Liver (tissue), 9 donors: ENCODE measurements around the gene SPINK7. TPM values are rescaled to one million over a fixed set of nuclear protein-coding genes. Genes with fewer than 3 reads are reported as not detected.
"Not testable (repeated sequence)": the region's sequence is repeated elsewhere in the genome, so short reads cannot be mapped to it uniquely, and the experiment has no call there.

Experiments used
- DNase-seq: peaks from one replicate; pipeline ENCODE4 v3.0.0-alpha.2; 2017; ENCODE audit warnings: low spot score
- H3K27ac ChIP-seq, 2 donors: one replicate each; pipeline ENCODE4 v1.7.0; 2013; ENCODE audit warnings: inconsistent platforms in 2 of 2, low read length in 2 of 2, control low read depth in 1 of 2, low read depth in 1 of 2, mild to moderate bottlenecking in 1 of 2
- H3K27me3 ChIP-seq, 4 donors: one replicate each; pipeline versions ENCODE4 v1.6.1 to v1.7.0; 2013; ENCODE audit warnings: low read length in 3 of 4, inconsistent platforms in 1 of 4, mild to moderate bottlenecking in 1 of 4, moderate library complexity in 1 of 4; ENCODE audit not compliant: control insufficient read depth in 4 of 4, insufficient read depth in 4 of 4
- H3K36me3 ChIP-seq, 4 donors: one replicate each; pipeline versions ENCODE4 v1.6.1 to v1.7.0; 2013; ENCODE audit warnings: low read length in 3 of 4, mild to moderate bottlenecking in 3 of 4, low read depth in 1 of 4, moderate library complexity in 1 of 4; ENCODE audit not compliant: control insufficient read depth in 4 of 4, insufficient read depth in 3 of 4
- H3K4me1 ChIP-seq, 4 donors: one replicate each; pipeline versions ENCODE4 v1.6.1 to v1.7.0; 2013; ENCODE audit warnings: low read length in 3 of 4, mild to moderate bottlenecking in 3 of 4, moderate library complexity in 1 of 4; ENCODE audit not compliant: control insufficient read depth in 4 of 4, insufficient read depth in 4 of 4
- H3K4me3 ChIP-seq, 3 donors: one replicate each; pipeline versions ENCODE4 v1.6.1 to v1.7.0; 2013; ENCODE audit warnings: low read length in 3 of 3, control low read depth in 1 of 3, low read depth in 1 of 3, mild to moderate bottlenecking in 1 of 3
- H3K9ac ChIP-seq, 2 donors: one replicate each; pipeline ENCODE4 v1.7.0; 2013; ENCODE audit warnings: low read length in 2 of 2, mild to moderate bottlenecking in 2 of 2, moderate library complexity in 2 of 2, control low read depth in 1 of 2, low read depth in 1 of 2
- H3K9me3 ChIP-seq, 4 donors: one replicate each; pipeline versions ENCODE4 v1.6.1 to v1.7.0; 2013; ENCODE audit warnings: low read length in 3 of 4; ENCODE audit not compliant: control insufficient read depth in 4 of 4
- ATF3 ChIP-seq: IDR thresholded peaks from 2 replicates; pipeline ENCODE4 v1.6.1; 2016; ENCODE audit warnings: antibody characterized with exemption
- EGR1 ChIP-seq, 2 donors: IDR thresholded peaks; 2 replicates each; pipeline ENCODE4 v1.6.1; 2016 to 2018; ENCODE audit warnings: antibody characterized with exemption in 2 of 2, low read depth in 2 of 2
- FOXA1 ChIP-seq: IDR thresholded peaks from 2 replicates; pipeline ENCODE4 v1.6.1; 2016; ENCODE audit warnings: antibody characterized with exemption
- FOXA2 ChIP-seq: IDR thresholded peaks from 2 replicates; pipeline ENCODE4 v1.6.1; 2016; ENCODE audit warnings: antibody characterized with exemption
- GABPA ChIP-seq, 2 donors: IDR thresholded peaks in 1 of 2; conservative IDR thresholded peaks in 1 of 2; 2 replicates each; pipeline ENCODE4 v1.6.1; 2016; ENCODE audit warnings: antibody characterized with exemption in 2 of 2, mild to moderate bottlenecking in 1 of 2, moderate library complexity in 1 of 2
- HNF4A ChIP-seq, 2 donors: conservative IDR thresholded peaks; 2 replicates each; pipeline ENCODE4 v1.6.1; 2016; ENCODE audit warnings: antibody characterized with exemption in 2 of 2, mild to moderate bottlenecking in 2 of 2
- HNF4G ChIP-seq: IDR thresholded peaks from 2 replicates; pipeline ENCODE4 v1.6.1; 2016; ENCODE audit warnings: antibody characterized with exemption
- MAX ChIP-seq: IDR thresholded peaks from 2 replicates; pipeline ENCODE4 v1.6.1; 2016; ENCODE audit warnings: antibody characterized with exemption
- NR2F2 ChIP-seq: IDR thresholded peaks from 2 replicates; pipeline ENCODE4 v1.6.1; 2016; ENCODE audit warnings: antibody characterized with exemption
- RXRA ChIP-seq, 2 donors: IDR thresholded peaks; 2 replicates each; pipeline ENCODE4 v1.6.1; 2017 to 2018; ENCODE audit warnings: antibody characterized with exemption in 2 of 2, mild to moderate bottlenecking in 1 of 2
- SP1 ChIP-seq: IDR thresholded peaks from 2 replicates; pipeline ENCODE4 v1.6.1; 2018; ENCODE audit warnings: antibody characterized with exemption, mild to moderate bottlenecking
- YY1 ChIP-seq: IDR thresholded peaks from 2 replicates; pipeline ENCODE4 v1.6.1; 2016; ENCODE audit warnings: antibody characterized with exemption, mild to moderate bottlenecking
- ZBTB33 ChIP-seq: IDR thresholded peaks from 2 replicates; pipeline ENCODE4 v1.6.1; 2016; ENCODE audit warnings: antibody characterized with exemption
- WGBS: extraction: QIAGEN DNeasy Blood & Tissue Kit; methylation state at CpG from one replicate; pipeline ENCODE4 v1.1.7; 2013; 5-methylcytosine and 5-hydroxymethylcytosine counted together
- polyA plus RNA-seq, 2 donors: library from polyadenylated mRNA; stranded (reverse) in 1 of 2; unstranded in 1 of 2; fragments of 200-250 nt in 1 of 2; fragments of >200 nt in 1 of 2; fragmentation: Nextera tagmentation in 1 of 2; extraction: Ambion mirVana in 1 of 2; gene quantifications; one replicate each; pipeline versions ENCODE4 v1.2.1 to v1.2.3, GENCODE V29; 2013 to 2015
- total RNA-seq, 2 donors: library from RNA; depleted of rRNA; stranded (reverse); fragments of >200 nt; gene quantifications; one replicate each; pipeline ENCODE4 v1.2.3, GENCODE V29; 2014
- donor health status: healthy.
- donor health status: healthy.
- donor health status: healthy.
- donor health status: healthy.
- donor health status: healthy.

Gene SPINK7
- total and polyA plus RNA-seq, 4 donors = not detected

GRCh38 chr5:148268566-148268965 is 43.7 kb upstream of the SPINK7 start, which contains the start of gene SPINK13:
Gene SPINK13, plus strand, starts transcription at chr5:148268794. Its CDS starts 1,279 bp downstream, at chr5:148270073.
- Histone ChIP-seq H3K9me3 (peaks cover 0 to 3% (median 0%) of the 10 kb centered on the region in 4 donors), H3K9ac (no peak within 1 kb of the TSS), H3K36me3 (no peaks in the 10 kb centered on the region), H3K27ac (no peak within 1 kb of the TSS), H3K27me3 (no peaks in the 10 kb centered on the region), H3K4me3 (no peak within 1 kb of the TSS), H3K4me1 (no peaks in the 10 kb centered on the region)
- TF ChIP-seq MAX (no peak), SP1 (no peak), NR2F2 (no peak), FOXA2 (no peak), RXRA (IDR thresholded peaks at IDR 0.05) (no peak), ATF3 (no peak), EGR1 (IDR thresholded peaks at IDR 0.05; ENCODE audit: low read depth in 2 of 2) (no peak), GABPA (IDR thresholded peaks at IDR 0.05 in 1 of 2, conservative IDR thresholded peaks at IDR 0.05 in 1 of 2) (no peak), FOXA1 (no peak), ZBTB33 (no peak), HNF4G (no peak), YY1 (no peak), HNF4A (conservative IDR thresholded peaks at IDR 0.05) (no peak)
- DNase-seq = no peak
- WGBS = 90% methylated on average over 4 of the region's 4 CpGs

GRCh38 chr5:148275129-148275528 is 37.1 kb upstream of the SPINK7 start:
- H3K27me3 ChIP-seq, H3K4me3 ChIP-seq, H3K9ac ChIP-seq, DNase-seq, H3K27ac ChIP-seq, H3K9me3 ChIP-seq, H3K4me1 ChIP-seq, H3K36me3 ChIP-seq: not testable (repeated sequence)
- 91% methylated on average over 2 of the region's 2 CpGs for WGBS

GRCh38 chr5:148280893-148281292 is 31.3 kb upstream of the SPINK7 start:
- WGBS = 30% methylated on average over 5 of the region's 5 CpGs
- H3K27me3 ChIP-seq, H3K36me3 ChIP-seq, H3K9ac ChIP-seq, H3K4me1 ChIP-seq, H3K27ac ChIP-seq, H3K4me3 ChIP-seq, H3K9me3 ChIP-seq, DNase-seq: not testable (repeated sequence)

- 88% methylated on average over 4 of the region's 4 CpGs for WGBS
These were observed 30.9 kb upstream of the SPINK7 start for GRCh38 chr5:148281336-148281735.

More at GRCh38 chr5:148281336-148281735, 30.9 kb upstream of the SPINK7 start:
- H3K9ac ChIP-seq, DNase-seq, H3K36me3 ChIP-seq, H3K27ac ChIP-seq, H3K9me3 ChIP-seq, H3K4me1 ChIP-seq, H3K4me3 ChIP-seq, H3K27me3 ChIP-seq: not testable (repeated sequence)
